ENCODE measurements around the gene SIK1.
"Not testable (repeated sequence)": the region's sequence is repeated elsewhere in the genome, so short reads cannot be mapped to it uniquely, and the experiment has no call there.

Gene SIK1

GRCh38 chr21:43426004-43426403 lies 927 bp downstream of the SIK1 start:
- not testable (repeated sequence) for ATAC-seq (replicated peaks); H3K27ac Mint-ChIP-seq; H3K27me3 Mint-ChIP-seq; H3K4me3 Mint-ChIP-seq; H3K36me3 Mint-ChIP-seq (ENCODE audit: insufficient read depth); H3K4me1 Mint-ChIP-seq (ENCODE audit: low read depth in 2 of 2); DNase-seq; H3K9me3 Mint-ChIP-seq

DNA sequence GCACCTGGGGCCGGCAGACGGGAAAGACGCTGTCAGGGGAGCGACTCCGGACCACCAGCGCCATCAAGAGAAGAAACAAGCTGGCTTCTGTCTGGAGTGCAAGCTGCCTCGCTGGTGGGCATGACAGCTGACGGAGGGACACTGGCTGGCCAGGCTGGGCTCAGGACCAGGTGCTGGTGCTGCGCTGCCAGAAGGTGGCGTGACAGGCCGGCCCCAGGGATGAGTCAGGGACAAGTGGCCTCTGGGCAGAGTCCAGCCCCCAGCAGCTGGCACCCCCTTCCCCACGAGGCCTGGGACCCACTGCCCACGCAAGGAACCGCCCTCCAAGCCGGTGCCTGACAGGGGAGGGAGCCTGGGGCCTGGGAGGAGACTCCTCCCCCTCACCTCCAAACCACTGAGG lies 7.5 kb downstream of the SIK1 start:
- not testable (repeated sequence) for H3K4me3 Mint-ChIP-seq; H3K9me3 Mint-ChIP-seq; H3K4me1 Mint-ChIP-seq (ENCODE audit: low read depth in 2 of 2)

GRCh38 chr21:43414576-43414975 lies 12.4 kb downstream of the SIK1 start:
- H3K9me3 Mint-ChIP-seq; H3K27ac Mint-ChIP-seq; H3K27me3 Mint-ChIP-seq; H3K36me3 Mint-ChIP-seq (ENCODE audit: insufficient read depth); H3K4me1 Mint-ChIP-seq (ENCODE audit: low read depth in 2 of 2); DNase-seq; H3K4me3 Mint-ChIP-seq: not testable (repeated sequence)
- peak; percentile 54 for ATAC-seq (replicated peaks)

More for the DNA sequence above, 7.5 kb downstream of the SIK1 start:
- not testable (repeated sequence) for H3K27me3 Mint-ChIP-seq; H3K36me3 Mint-ChIP-seq (ENCODE audit: insufficient read depth); H3K27ac Mint-ChIP-seq; ATAC-seq (replicated peaks); DNase-seq

DNA sequence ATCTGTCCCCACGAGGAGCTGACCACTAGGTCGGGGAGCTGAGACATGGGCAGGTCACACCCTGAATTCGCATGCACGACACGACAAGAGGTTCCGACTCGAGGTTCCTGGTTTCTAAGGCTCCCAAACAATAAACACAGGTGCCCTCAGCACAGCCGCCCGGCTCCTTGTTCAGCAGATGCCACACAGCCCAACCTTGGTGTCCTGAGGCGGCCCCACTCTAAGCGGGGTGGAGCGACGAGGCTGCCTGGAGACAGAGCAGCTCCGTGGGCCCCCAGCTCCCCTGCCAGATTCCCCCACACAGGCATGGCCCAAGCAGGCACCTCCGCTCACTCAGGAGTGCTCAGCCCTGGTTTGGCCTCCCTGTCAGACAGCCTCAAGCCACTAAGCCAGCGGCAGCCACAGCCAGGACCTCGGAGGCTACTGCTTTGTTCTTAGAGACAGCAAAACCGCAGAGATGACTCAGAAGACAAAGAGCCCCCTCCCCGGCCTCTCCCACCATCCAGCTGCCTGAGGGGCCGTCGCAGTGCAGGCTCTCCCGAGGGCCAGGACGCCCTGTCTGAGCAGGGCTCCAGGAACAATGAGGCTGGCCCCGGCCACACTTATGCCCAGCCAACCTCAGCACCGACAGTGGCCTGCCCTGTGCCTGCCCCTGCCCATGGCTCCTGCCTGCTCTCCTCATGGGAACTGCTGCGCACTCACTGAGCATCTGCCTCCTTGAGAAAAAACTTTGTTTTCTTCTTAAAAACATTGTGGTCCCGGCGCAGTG lies 14.7 kb downstream of the SIK1 start:
- not testable (repeated sequence) for H3K36me3 Mint-ChIP-seq (ENCODE audit: insufficient read depth); H3K4me3 Mint-ChIP-seq; H3K27ac Mint-ChIP-seq; H3K27me3 Mint-ChIP-seq; DNase-seq; H3K9me3 Mint-ChIP-seq; H3K4me1 Mint-ChIP-seq (ENCODE audit: low read depth in 2 of 2)
- peak; percentile 37 for ATAC-seq (replicated peaks)

DNA sequence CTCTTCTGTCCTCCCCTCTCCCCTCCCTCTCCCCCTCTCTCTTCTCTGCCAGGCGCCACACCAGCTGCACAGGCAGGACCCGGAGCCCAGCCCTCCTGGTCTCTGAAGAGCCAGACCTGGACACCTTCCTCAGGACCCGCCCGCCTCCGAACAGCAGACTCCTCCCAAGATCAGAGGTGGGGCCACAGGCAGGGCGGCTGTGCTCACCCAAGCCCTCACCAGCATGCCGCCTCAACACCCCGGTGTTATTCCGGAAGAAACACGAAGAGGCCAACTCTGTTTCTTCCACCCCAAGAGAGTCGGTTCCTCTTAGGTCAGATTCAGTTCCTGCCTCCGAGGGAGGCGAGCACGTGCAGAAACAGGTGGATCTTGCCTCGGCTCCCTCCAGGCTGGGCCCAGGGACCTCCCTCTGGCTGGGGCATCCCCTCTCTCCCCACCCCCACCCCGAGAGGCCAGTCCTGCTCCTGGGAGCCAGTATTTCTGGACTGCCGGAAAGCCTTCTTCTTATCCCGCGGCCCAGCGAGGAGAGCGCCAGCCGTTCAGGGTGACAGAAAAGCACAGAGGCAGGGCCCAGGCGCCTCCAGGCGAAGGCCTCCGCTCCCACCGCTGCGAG lies 16.4 kb downstream of the SIK1 start:
- ATAC-seq (replicated peaks), result peak; percentile 59
- H3K36me3 Mint-ChIP-seq (ENCODE audit: insufficient read depth); H3K9me3 Mint-ChIP-seq; DNase-seq; H3K4me1 Mint-ChIP-seq (ENCODE audit: low read depth in 2 of 2); H3K4me3 Mint-ChIP-seq; H3K27me3 Mint-ChIP-seq; H3K27ac Mint-ChIP-seq: not testable (repeated sequence)

DNA sequence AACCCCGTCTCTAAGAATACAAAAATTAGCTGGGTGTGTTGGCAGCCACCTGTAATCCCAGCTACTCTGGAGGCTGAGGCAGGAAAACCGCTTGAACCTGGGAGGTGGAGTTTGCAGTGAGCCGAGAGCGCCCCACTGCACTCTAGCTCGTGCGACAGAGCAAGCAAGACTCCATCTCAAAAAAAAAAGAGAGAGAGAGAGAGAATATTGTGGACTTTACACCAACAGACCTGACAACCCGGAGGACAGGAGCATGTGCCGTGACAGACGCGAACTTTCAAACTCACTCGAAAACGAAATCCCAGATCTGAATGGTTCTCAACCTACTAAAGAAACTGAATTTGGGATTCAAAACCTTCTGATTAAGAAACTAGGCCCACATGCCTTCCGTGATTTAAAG lies 19.8 kb downstream of the SIK1 start:
- DNase-seq; H3K27me3 Mint-ChIP-seq; H3K27ac Mint-ChIP-seq; ATAC-seq (replicated peaks); H3K9me3 Mint-ChIP-seq; H3K4me1 Mint-ChIP-seq (ENCODE audit: low read depth in 2 of 2); H3K4me3 Mint-ChIP-seq; H3K36me3 Mint-ChIP-seq (ENCODE audit: insufficient read depth): not testable (repeated sequence)

- not testable (repeated sequence) for H3K4me3 Mint-ChIP-seq; H3K27me3 Mint-ChIP-seq; ATAC-seq (replicated peaks); H3K36me3 Mint-ChIP-seq (ENCODE audit: insufficient read depth); DNase-seq; H3K4me1 Mint-ChIP-seq (ENCODE audit: low read depth in 2 of 2); H3K9me3 Mint-ChIP-seq; H3K27ac Mint-ChIP-seq
These were observed 22.5 kb downstream of the SIK1 start for GRCh38 chr21:43404450-43404849.

DNA sequence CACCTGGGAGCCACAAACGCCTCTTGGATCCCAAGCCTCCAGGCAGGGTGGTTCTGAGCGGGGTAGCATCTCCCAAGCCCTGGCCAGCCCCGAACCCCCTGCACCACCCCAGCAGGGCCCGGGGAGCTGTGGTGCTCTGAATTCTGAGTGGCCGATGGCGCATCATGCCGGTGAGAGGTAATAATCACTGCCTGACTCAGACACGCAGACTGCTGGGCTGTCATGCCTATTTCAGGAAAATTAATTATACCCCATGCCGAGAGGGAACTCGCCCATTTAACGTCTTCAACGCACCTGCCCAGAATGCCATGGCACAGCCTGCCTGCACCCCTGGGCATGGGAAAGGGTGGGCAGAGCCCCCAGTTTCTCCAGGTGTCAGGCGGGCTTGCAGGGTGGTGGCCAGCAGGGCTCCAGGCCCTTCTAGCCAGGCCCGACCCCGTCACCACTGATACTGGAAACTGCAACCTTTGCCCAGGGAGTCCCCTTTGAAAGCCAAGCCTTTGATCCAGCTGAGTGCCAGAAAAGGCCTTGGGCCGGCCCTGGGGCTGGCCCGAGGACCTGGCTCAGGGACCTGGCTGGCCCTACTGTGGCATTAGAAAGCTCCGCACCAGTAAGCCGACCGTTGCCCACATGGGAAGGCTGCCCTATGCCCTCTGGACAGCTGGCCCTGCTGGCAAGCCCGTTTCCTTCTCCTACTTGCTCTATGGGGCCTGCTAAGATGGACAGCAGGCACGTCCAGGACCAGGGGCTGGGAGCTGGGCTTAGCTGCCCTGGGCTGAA lies 23.1 kb downstream of the SIK1 start:
- not testable (repeated sequence) for H3K27ac Mint-ChIP-seq; ATAC-seq (replicated peaks); H3K9me3 Mint-ChIP-seq; H3K4me1 Mint-ChIP-seq (ENCODE audit: low read depth in 2 of 2); H3K27me3 Mint-ChIP-seq; H3K4me3 Mint-ChIP-seq; H3K36me3 Mint-ChIP-seq (ENCODE audit: insufficient read depth); DNase-seq

DNA sequence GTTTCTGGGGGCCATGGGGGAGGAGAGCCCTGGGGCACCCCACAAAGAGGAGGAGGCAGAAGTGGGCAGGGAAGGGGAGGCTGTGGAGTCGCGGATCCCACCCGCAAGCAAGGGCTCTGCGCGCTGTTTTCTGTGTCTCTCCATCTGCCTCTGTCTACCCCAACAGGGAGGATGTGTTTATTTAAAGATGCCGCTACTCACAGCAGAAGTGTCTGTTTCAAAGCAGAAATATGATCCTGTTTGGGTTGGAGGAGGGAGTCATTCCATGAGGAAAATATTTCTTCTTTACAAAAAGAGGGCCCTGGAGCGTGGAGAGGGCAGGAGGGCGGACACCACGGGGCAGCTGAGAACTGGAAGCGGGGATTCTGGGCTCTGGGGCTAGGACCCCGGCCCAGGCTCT lies 25.8 kb downstream of the SIK1 start:
- not testable (repeated sequence) for H3K4me3 Mint-ChIP-seq; H3K27ac Mint-ChIP-seq; DNase-seq; ATAC-seq (replicated peaks); H3K36me3 Mint-ChIP-seq (ENCODE audit: insufficient read depth); H3K4me1 Mint-ChIP-seq (ENCODE audit: low read depth in 2 of 2); H3K9me3 Mint-ChIP-seq; H3K27me3 Mint-ChIP-seq

DNA sequence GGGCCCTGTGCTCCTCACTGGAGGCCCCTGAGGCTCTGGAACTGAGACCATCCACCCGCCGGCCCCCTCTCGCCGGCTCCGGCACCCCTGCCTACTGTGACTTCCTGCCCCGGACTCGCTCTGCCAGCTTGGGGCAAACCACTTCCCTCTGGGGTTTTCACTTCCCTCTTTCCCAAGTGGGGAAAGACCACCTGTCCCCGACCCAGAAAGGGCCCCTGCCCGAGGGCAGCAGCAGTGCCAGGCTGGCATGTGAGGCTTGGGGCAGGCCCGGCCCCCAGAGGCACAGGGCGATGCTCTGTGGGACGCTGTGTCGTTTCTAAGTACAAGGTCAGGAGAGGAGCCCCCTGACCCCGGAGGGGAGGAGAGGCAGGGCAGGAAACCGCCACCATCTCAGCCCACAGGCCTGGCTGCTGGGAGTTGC lies 27.3 kb downstream of the SIK1 start:
- not testable (repeated sequence) for DNase-seq; H3K4me1 Mint-ChIP-seq (ENCODE audit: low read depth in 2 of 2); H3K27me3 Mint-ChIP-seq; H3K4me3 Mint-ChIP-seq; H3K27ac Mint-ChIP-seq; H3K36me3 Mint-ChIP-seq (ENCODE audit: insufficient read depth); H3K9me3 Mint-ChIP-seq
- peak; percentile 69 for ATAC-seq (replicated peaks)

- not testable (repeated sequence) for H3K27ac Mint-ChIP-seq; H3K4me3 Mint-ChIP-seq; DNase-seq; H3K36me3 Mint-ChIP-seq (ENCODE audit: insufficient read depth); H3K9me3 Mint-ChIP-seq; H3K4me1 Mint-ChIP-seq (ENCODE audit: low read depth in 2 of 2); H3K27me3 Mint-ChIP-seq
- ATAC-seq (replicated peaks), result peak; percentile 69
These were observed 27.8 kb downstream of the SIK1 start for GRCh38 chr21:43399136-43399535.

DNA sequence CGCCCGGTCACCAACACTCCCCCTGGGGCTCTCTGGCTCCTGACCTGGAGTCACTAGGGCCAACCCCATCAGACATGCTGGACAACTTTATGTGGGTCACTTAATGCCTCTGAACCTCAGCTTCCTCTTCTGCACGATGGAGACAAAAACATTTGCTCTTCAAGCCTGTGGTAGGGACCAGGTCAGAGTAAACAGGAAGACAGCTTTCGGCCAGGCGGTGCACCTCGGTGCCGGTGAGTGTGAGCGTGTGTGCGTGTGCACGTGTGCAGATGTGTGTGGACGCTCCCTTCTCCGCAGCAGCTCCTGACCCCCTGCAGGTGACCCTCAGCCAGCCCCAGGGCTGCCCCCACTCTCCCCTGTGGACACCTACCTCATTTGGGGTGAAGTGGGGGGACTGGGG lies 28.4 kb downstream of the SIK1 start:
- H3K4me3 Mint-ChIP-seq; H3K27ac Mint-ChIP-seq; H3K27me3 Mint-ChIP-seq; H3K36me3 Mint-ChIP-seq (ENCODE audit: insufficient read depth); H3K4me1 Mint-ChIP-seq (ENCODE audit: low read depth in 2 of 2); DNase-seq; H3K9me3 Mint-ChIP-seq: not testable (repeated sequence)
- ATAC-seq (replicated peaks), result peak; percentile 20

DNA sequence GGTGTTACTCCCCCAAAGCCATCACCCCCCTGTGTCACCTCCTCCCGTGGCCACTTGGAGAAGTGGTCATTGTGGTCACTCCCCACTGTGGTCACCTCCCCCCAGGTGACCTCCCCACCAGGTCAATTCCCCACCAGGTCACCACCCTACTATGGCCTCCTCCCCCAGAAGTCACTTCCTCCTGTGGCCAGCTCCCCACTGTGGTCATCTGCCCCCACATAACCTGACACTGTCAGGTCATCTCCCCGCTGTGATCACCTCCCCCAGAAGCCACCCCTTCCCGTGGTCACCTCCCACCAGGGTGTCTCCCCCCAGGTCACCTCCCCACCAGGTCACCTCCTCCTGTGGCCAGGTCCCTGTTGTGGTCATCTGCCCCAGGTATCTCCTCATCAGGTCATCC lies 28.9 kb downstream of the SIK1 start:
- not testable (repeated sequence) for H3K36me3 Mint-ChIP-seq (ENCODE audit: insufficient read depth); H3K27me3 Mint-ChIP-seq; DNase-seq; H3K4me3 Mint-ChIP-seq; H3K9me3 Mint-ChIP-seq; ATAC-seq (replicated peaks); H3K4me1 Mint-ChIP-seq (ENCODE audit: low read depth in 2 of 2); H3K27ac Mint-ChIP-seq

GRCh38 chr21:43397439-43397808 lies 29.5 kb downstream of the SIK1 start:
- ATAC-seq (replicated peaks); DNase-seq; H3K27ac Mint-ChIP-seq; H3K9me3 Mint-ChIP-seq; H3K4me3 Mint-ChIP-seq; H3K27me3 Mint-ChIP-seq; H3K4me1 Mint-ChIP-seq (ENCODE audit: low read depth in 2 of 2); H3K36me3 Mint-ChIP-seq (ENCODE audit: insufficient read depth): not testable (repeated sequence)
